ENCODE data around the gene KATNAL1.

The KATNAL1 gene

GRCh38 chr13:30332456-30333143 is 25.2 kb upstream of the KATNAL1 start:
- DNase-seq = no peak

- DNase-seq = no peak
These were observed 24.0 kb upstream of the KATNAL1 start for GRCh38 chr13:30331331-30331771.

- no peak for DNase-seq
These were observed 21.7 kb upstream of the KATNAL1 start for GRCh38 chr13:30329009-30329585.

- DNase-seq = no peak
These were observed 18.3 kb upstream of the KATNAL1 start for GRCh38 chr13:30325668-30326067.

GRCh38 chr13:30323524-30323923 is 16.2 kb upstream of the KATNAL1 start:
- DNase-seq = no peak

GRCh38 chr13:30322428-30322827 is 15.1 kb upstream of the KATNAL1 start:
- no peak for DNase-seq

- DNase-seq = no peak
These were observed 13.9 kb upstream of the KATNAL1 start for GRCh38 chr13:30321256-30321655.

GRCh38 chr13:30319655-30320054 is 12.3 kb upstream of the KATNAL1 start:
- no peak for DNase-seq

- no peak for DNase-seq
These were observed 11.8 kb upstream of the KATNAL1 start for GRCh38 chr13:30319130-30319529.

GRCh38 chr13:30318026-30318425 is 10.7 kb upstream of the KATNAL1 start:
- no peak for DNase-seq

GRCh38 chr13:30314562-30314961 is 7.2 kb upstream of the KATNAL1 start:
- no peak for DNase-seq

- no peak for DNase-seq
These were observed 6.7 kb upstream of the KATNAL1 start for GRCh38 chr13:30314069-30314468.

GRCh38 chr13:30313311-30313710 is 6.0 kb upstream of the KATNAL1 start:
- no peak for DNase-seq

- no peak for DNase-seq
These were observed 5.6 kb upstream of the KATNAL1 start for GRCh38 chr13:30312904-30313303.

- DNase-seq = no peak
These were observed 1.2 kb upstream of the KATNAL1 start for GRCh38 chr13:30308548-30308947.

GRCh38 chr13:30307971-30308290 is 580 bp upstream of the KATNAL1 start:
- DNase-seq = no peak

- peak; percentile 85 for DNase-seq
These were observed 573 bp downstream of the KATNAL1 start for GRCh38 chr13:30306762-30307193.

GRCh38 chr13:30305456-30305970 is 1.8 kb downstream of the KATNAL1 start:
- DNase-seq = no peak

- no peak for DNase-seq
These were observed 4.1 kb downstream of the KATNAL1 start for GRCh38 chr13:30303269-30303668.

- DNase-seq = peak; percentile 21
These were observed 5.5 kb downstream of the KATNAL1 start for GRCh38 chr13:30301827-30302226.

GRCh38 chr13:30300596-30300995 is 6.8 kb downstream of the KATNAL1 start:
- DNase-seq = no peak

- no peak for DNase-seq
These were observed 7.6 kb downstream of the KATNAL1 start for GRCh38 chr13:30299786-30300185.

GRCh38 chr13:30295116-30295515 is 12.2 kb downstream of the KATNAL1 start:
- DNase-seq = no peak

GRCh38 chr13:30294004-30294403 is 13.3 kb downstream of the KATNAL1 start:
- no peak for DNase-seq

GRCh38 chr13:30292325-30292724 is 15.0 kb downstream of the KATNAL1 start:
- no peak for DNase-seq

Data from DMS153 (cell line).